Spleen (tissue), 7 donors: ENCODE results near the gene ASF1B.

Experiments used
- POLR2AphosphoS5 ChIP-seq, 3 donors: sonication (generic); formaldehyde crosslinking; IDR thresholded peaks; one replicate each; pipeline ENCODE4 v1.5.1; 2017; ENCODE audit warnings: antibody characterized with exemption in 3 of 3
- TF ChIP-seq, protein P1 (sequence below), 11 experiments: fragments of 200-600 bp in 7 of 11; fragments of 450-650 bp in 4 of 11; sonication (generic) in 4 of 11; IDR thresholded peaks in 8 of 11; conservative IDR thresholded peaks in 3 of 11; 1 replicate in 7 of 11; 2 replicates in 4 of 11; pipeline versions ENCODE4 v1.4.0 to v1.8.0; 2016 to 2021; ENCODE audit warnings: antibody characterized with exemption in 11 of 11, inconsistent platforms in 4 of 11, mild to moderate bottlenecking in 1 of 11
- donor health status: DM: no; HTN: no; CAD: no; lungs with moderate emphysema.
- donor health status: DM: no; HTN: no; CAD: no.
- donor health status: DM: no; HTN: no; CAD: no.

DNA sequence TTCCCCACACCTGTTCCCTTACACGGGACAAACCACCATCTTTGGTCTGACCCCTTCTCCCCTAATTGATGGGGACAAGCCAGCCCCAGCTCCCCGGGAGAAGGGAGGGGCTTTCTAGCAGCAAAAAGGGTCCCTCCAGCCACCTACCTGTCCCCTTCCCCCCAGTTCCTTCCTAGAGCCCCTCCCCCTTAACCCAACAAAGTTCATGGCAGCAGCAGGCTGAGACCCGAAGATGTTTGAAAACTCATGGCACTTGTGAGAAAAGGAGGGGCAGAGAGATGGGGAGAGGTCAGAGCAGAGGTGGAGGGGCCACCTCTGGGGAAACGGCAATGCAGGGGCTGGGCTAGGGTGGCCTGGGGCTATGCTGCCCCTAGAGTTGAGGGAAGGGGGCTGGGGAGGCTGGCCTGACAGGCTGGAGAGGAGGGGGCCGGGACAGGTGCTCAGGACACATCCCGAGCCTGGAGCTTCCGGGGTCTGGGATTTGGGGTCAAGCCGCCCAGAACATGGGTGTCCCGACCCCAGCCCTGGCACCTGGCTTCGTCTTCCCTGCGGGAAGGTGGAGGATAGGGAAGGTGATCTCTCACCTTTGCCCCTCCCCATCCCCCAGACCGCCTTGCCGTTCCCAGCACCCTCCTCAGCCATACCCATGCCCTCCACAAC lies 12.5 kb upstream of the ASF1B start:
- TF ChIP-seq, protein P1, sequence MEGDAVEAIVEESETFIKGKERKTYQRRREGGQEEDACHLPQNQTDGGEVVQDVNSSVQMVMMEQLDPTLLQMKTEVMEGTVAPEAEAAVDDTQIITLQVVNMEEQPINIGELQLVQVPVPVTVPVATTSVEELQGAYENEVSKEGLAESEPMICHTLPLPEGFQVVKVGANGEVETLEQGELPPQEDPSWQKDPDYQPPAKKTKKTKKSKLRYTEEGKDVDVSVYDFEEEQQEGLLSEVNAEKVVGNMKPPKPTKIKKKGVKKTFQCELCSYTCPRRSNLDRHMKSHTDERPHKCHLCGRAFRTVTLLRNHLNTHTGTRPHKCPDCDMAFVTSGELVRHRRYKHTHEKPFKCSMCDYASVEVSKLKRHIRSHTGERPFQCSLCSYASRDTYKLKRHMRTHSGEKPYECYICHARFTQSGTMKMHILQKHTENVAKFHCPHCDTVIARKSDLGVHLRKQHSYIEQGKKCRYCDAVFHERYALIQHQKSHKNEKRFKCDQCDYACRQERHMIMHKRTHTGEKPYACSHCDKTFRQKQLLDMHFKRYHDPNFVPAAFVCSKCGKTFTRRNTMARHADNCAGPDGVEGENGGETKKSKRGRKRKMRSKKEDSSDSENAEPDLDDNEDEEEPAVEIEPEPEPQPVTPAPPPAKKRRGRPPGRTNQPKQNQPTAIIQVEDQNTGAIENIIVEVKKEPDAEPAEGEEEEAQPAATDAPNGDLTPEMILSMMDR (IDR thresholded peaks at IDR 0.05 in 8 of 11, conservative IDR thresholded peaks at IDR 0.05 in 3 of 11): no peak
- TF ChIP-seq POLR2AphosphoS5 (IDR thresholded peaks at IDR 0.05): no peak
